Fibroblast of the aortic adventitia (primary cell): ENCODE data around the gene LRRTM3. TPM values are rescaled to one million over a fixed set of nuclear protein-coding genes. Genes with fewer than 3 reads are reported as not detected.

Source experiments
- DNase-seq: peaks from one replicate; pipeline ENCODE4 v3.0.0-alpha.2; 2010; ENCODE audit warnings: low read depth
- H3K4me3 ChIP-seq: 2 replicates; pipeline ENCODE4 v1.5.1; 2011; ENCODE audit warnings: low read depth, mild to moderate bottlenecking, control low read depth, low read length, moderate library complexity
- total RNA-seq: library from RNA; depleted of rRNA; stranded (reverse); fragments of >200 nt; gene quantifications from 2 replicates; pipeline ENCODE4 v1.2.3, GENCODE V29; 2012; ENCODE audit warnings: low replicate concordance
- TF ChIP-seq, protein P1 (sequence below): IDR thresholded peaks from 2 replicates; pipeline ENCODE4 v1.5.1; 2011; ENCODE audit warnings: mild to moderate bottlenecking, low read length, control low read depth, inconsistent platforms; ENCODE audit not compliant: insufficient read depth

The LRRTM3 gene
- total RNA-seq, 1 donor: under 0.01 TPM

DNA sequence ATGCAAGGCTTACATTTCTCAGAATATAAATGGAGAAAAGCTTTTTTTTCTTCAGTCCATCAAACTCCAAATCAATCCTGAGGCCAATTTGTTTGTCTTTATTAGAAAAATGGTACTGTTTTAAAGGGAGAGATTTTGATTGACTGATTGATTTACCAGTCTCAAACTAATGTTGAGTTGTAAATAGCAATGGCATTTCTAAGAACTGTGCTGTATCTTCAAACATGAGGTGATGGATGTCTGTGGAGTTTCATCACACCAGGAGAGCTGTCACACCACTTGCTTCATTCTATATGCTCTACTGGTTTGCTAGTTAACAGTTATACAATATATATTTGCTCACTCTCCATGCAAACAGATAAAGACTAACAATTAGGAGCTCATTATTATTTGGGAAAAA, 39.0 kb upstream of the LRRTM3 start:
- TF ChIP-seq, protein P1, sequence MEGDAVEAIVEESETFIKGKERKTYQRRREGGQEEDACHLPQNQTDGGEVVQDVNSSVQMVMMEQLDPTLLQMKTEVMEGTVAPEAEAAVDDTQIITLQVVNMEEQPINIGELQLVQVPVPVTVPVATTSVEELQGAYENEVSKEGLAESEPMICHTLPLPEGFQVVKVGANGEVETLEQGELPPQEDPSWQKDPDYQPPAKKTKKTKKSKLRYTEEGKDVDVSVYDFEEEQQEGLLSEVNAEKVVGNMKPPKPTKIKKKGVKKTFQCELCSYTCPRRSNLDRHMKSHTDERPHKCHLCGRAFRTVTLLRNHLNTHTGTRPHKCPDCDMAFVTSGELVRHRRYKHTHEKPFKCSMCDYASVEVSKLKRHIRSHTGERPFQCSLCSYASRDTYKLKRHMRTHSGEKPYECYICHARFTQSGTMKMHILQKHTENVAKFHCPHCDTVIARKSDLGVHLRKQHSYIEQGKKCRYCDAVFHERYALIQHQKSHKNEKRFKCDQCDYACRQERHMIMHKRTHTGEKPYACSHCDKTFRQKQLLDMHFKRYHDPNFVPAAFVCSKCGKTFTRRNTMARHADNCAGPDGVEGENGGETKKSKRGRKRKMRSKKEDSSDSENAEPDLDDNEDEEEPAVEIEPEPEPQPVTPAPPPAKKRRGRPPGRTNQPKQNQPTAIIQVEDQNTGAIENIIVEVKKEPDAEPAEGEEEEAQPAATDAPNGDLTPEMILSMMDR: no peak
- DNase-seq: no peak
- H3K4me3 ChIP-seq: no peak overlapping the region

DNA sequence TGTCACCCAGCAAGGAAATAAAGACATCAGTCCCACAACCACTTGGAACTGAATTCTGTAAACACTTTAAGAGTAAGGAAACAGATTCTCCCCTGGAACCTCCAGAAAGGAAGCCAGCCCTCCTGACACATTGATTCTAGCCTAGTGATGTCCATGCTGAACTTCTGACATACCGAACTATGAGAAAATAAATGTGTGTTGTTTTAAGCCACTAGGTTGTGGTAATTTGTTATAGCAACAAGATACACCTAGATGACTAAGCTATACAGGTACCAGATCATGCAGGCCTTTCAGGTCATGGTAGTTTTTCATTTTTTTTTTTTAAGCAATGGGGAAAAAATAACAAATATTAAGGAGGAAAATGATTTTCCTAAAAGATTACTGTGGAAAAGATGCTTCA, 37.6 kb upstream of the LRRTM3 start:
- H3K4me3 ChIP-seq: no peak overlapping the region
- DNase-seq: no peak
- TF ChIP-seq, protein P1: no peak

DNA sequence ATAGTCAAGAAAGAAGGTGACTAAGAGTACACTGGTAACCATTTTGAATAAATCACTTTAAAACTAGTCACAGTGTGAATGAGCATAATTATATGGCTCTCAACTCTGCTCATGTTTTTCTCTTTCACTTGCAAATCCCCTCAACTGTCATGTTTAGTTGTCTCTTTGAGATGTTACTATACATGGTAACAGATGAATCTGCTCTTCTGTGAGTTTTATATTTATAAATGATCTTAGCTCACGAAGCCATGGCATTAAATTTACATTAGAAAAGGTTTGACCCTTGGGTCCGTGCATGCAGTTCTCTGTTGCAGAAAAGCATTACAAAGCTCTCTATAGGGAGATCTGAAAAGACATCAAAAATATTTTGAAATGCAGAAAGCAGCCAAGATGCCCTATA, 33.0 kb upstream of the LRRTM3 start:
- TF ChIP-seq, protein P1: no peak
- no peak for DNase-seq
- H3K4me3 ChIP-seq: no peak overlapping the region

DNA sequence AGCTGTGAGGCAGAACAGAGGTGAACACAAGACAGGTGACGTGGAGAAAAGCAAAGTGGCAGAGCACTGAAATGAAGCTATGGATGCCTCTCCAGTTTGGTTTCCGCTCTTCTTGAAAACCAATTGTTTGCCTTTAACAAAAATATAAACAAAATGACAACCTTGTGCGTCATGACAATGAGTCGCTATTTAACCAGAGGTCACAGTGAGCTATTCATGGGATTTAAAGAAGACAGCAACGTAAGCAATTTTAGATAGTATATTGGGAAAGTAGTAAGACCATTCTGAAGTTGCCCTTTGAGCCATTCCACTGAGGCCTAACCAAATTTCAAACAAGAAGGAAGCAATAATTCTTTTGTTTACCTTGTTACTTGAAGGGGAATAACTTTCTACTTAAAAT, 15.2 kb upstream of the LRRTM3 start:
- TF ChIP-seq, protein P1: no peak
- no peak overlapping the region for H3K4me3 ChIP-seq
- no peak for DNase-seq

DNA sequence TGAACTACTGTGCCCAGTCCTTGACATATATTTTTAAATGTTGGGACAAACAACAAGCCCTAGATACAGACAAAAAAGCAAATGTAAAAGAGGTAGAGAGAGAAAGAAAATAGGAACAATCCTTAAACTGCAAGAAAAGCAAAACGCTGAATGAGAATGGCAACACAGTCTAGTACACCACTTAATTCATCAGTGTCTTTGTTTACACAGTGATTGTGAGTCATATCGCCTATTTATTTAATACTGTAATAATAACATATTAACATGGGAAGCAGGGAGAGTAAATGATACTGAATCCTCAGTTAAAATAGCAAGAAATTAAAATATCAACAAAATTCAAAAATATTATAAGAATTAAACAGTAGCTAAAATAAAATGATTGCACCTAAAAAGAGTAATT, 9.8 kb upstream of the LRRTM3 start:
- TF ChIP-seq, protein P1: no peak
- H3K4me3 ChIP-seq: no peak overlapping the region

DNA sequence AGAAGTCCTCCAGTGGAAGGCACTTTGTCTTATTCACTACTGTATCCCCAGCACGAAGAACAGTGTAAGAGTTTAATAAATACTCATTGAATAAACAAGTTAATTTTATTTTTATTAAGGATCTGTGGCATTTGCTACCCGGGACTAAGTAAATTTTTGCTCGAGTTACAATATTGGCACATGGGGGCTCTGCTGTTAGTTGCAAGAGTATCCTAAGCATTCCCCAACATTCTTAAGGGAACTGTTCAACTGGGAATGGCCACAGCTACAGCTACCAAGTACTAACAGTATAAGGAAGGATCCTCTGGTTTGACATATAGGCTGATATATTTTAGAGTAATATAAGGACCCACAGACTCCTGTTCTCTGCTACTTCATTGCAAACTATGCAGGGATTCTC, 8.7 kb upstream of the LRRTM3 start:
- TF ChIP-seq, protein P1: no peak
- H3K4me3 ChIP-seq: no peak overlapping the region
- DNase-seq: no peak

More for the DNA sequence above, 9.8 kb upstream of the LRRTM3 start:
- DNase-seq: no peak

DNA sequence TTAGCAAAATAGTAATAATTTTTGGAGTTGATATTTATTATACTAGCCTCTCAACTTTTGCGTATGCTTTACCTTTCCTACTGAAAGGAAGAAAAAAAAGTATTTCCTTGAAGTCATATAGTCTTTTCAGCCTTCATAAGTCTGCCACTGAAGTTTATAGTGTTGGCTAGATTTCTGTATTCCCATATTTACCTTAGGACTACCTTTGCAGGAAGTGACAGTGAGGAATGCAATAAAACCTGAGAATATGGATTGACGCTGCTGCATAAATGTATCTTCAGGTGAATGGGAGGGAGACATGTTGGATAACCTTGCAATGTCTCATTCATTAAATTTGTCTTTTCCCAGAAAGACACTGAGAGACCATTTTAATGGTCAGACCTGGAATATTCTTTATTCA, 6.6 kb upstream of the LRRTM3 start:
- no peak for DNase-seq
- TF ChIP-seq, protein P1: no peak
- no peak overlapping the region for H3K4me3 ChIP-seq
